NCI-H1694 (cell line): ENCODE measurements around the gene CD6.

Experiments
- DNase-seq: peaks from one replicate; lab custom pipeline; 2025; lab: John Stamatoyannopoulos, UW

The CD6 gene

GRCh38 chr11:61010466-61011228 lies 39.2 kb downstream of the CD6 start:
- DNase-seq = no peak

- DNase-seq = no peak
Observed at GRCh38 chr11:61011229-61011870, 39.9 kb downstream of the CD6 start.

GRCh38 chr11:61011950-61012736 lies 40.7 kb downstream of the CD6 start:
- no peak for DNase-seq

- no peak for DNase-seq
Observed at GRCh38 chr11:61012737-61013215, 41.3 kb downstream of the CD6 start.

GRCh38 chr11:61018059-61018458 lies 46.6 kb downstream of the CD6 start:
- DNase-seq = no peak

- DNase-seq = no peak
Observed at GRCh38 chr11:61019037-61019831, 47.8 kb downstream of the CD6 start.

GRCh38 chr11:61019832-61020405 lies 48.4 kb downstream of the CD6 start:
- DNase-seq = no peak

- no peak for DNase-seq
Observed at GRCh38 chr11:61020551-61021235, 49.2 kb downstream of the CD6 start.

- no peak for DNase-seq
Observed at GRCh38 chr11:61021661-61022212, 50.3 kb downstream of the CD6 start.

- DNase-seq = no peak
Observed at GRCh38 chr11:61022311-61023085, 51.0 kb downstream of the CD6 start.

GRCh38 chr11:61023086-61023965 lies 51.8 kb downstream of the CD6 start:
- no peak for DNase-seq

- no peak for DNase-seq
Observed at GRCh38 chr11:61023966-61024295, 52.5 kb downstream of the CD6 start.

GRCh38 chr11:61024938-61025820 lies 53.7 kb downstream of the CD6 start:
- no peak for DNase-seq

- DNase-seq = no peak
Observed at GRCh38 chr11:61025821-61026120, 54.3 kb downstream of the CD6 start.

- DNase-seq = no peak
Observed at GRCh38 chr11:61026121-61027031, 54.9 kb downstream of the CD6 start.

GRCh38 chr11:61027141-61027840 lies 55.8 kb downstream of the CD6 start:
- DNase-seq = no peak
